Glutamatergic neuron (in vitro differentiated cells): ENCODE measurements around the gene SEMA4G. TPM values are rescaled to one million over a fixed set of nuclear protein-coding genes. Genes with fewer than 3 reads are reported as not detected.
A peak's percentile ranks its signal among the peaks of the same experiment; 100 is the strongest.

Source experiments
- DNase-seq: peaks from one replicate; pipeline ENCODE4 v3.0.0; 2022
- H3K27ac Mint-ChIP-seq: one replicate; pipeline ENCODE4 v1.8.0; 2020; ENCODE audit warnings: mild to moderate bottlenecking, mixed read lengths, inconsistent platforms; ENCODE audit not compliant: unreplicated experiment
- H3K27me3 Mint-ChIP-seq: one replicate; pipeline ENCODE4 v1.8.0; 2020; ENCODE audit warnings: mild to moderate bottlenecking, moderate library complexity, mixed read lengths, inconsistent platforms; ENCODE audit not compliant: unreplicated experiment
- H3K36me3 Mint-ChIP-seq: one replicate; pipeline ENCODE4 v1.8.0; 2020; ENCODE audit warnings: mild to moderate bottlenecking, mixed read lengths, inconsistent platforms; ENCODE audit not compliant: unreplicated experiment
- H3K4me1 Mint-ChIP-seq: one replicate; pipeline ENCODE4 v1.8.0; 2020; ENCODE audit warnings: mild to moderate bottlenecking, low read depth, mixed read lengths, inconsistent platforms; ENCODE audit not compliant: unreplicated experiment
- H3K4me3 Mint-ChIP-seq: one replicate; pipeline ENCODE4 v1.8.0; 2020; ENCODE audit warnings: mild to moderate bottlenecking, mixed read lengths, inconsistent platforms; ENCODE audit not compliant: unreplicated experiment
- H3K9me3 Mint-ChIP-seq: one replicate; pipeline ENCODE4 v1.8.0; 2020; ENCODE audit warnings: mild to moderate bottlenecking, moderate library complexity, mixed read lengths, inconsistent platforms; ENCODE audit not compliant: unreplicated experiment
- CTCF ChIP-seq: fragments of 200-600 bp; sonication (generic); IDR thresholded peaks from one replicate; pipeline ENCODE4 v1.5.0; 2021; ENCODE audit not compliant: partially characterized antibody, unreplicated experiment
- total RNA-seq: library from RNA; stranded (reverse); fragmentation: NEBNext Ultra II Directional; extraction: Animal tissue kit (Norgen Biotek cat#: 25700); gene quantifications from one replicate; pipeline ENCODE4 v1.2.1, GENCODE V29; 2021; ENCODE audit not compliant: unreplicated experiment

The SEMA4G gene
- total RNA-seq, 1 donor from 2014 or later = 46.9 TPM

- H3K9me3 Mint-ChIP-seq = peaks cover 12% of the 10 kb centered on the region
- H3K27me3 Mint-ChIP-seq = peaks cover 14% of the 10 kb centered on the region
- peak overlapping the region; percentile 92 for H3K4me3 Mint-ChIP-seq
- DNase-seq = peak; percentile 92
- peaks cover 16% of the 10 kb centered on the region for H3K4me1 Mint-ChIP-seq
- peak; percentile 91 for TF ChIP-seq CTCF
- H3K36me3 Mint-ChIP-seq = no peaks in the 10 kb centered on the region
- H3K27ac Mint-ChIP-seq = peak overlapping the region; percentile 97
Measured at GRCh38 chr10:100997360-100998182, 28.3 kb downstream of the SEMA4G start.

GRCh38 chr10:100998183-100998990, 29.1 kb downstream of the SEMA4G start:
- peaks cover 14% of the 10 kb centered on the region for H3K27me3 Mint-ChIP-seq
- H3K36me3 Mint-ChIP-seq = no peaks in the 10 kb centered on the region
- TF ChIP-seq CTCF = no peak
- peak overlapping the region; percentile 97 for H3K27ac Mint-ChIP-seq
- H3K4me3 Mint-ChIP-seq = peak overlapping the region; percentile 92
- peaks cover 16% of the 10 kb centered on the region for H3K4me1 Mint-ChIP-seq
- H3K9me3 Mint-ChIP-seq = peaks cover 12% of the 10 kb centered on the region
- DNase-seq = peak; percentile 93

- H3K4me1 Mint-ChIP-seq = peaks cover 16% of the 10 kb centered on the region
- peaks cover 12% of the 10 kb centered on the region for H3K9me3 Mint-ChIP-seq
- TF ChIP-seq CTCF = peak; percentile 100
- no peaks in the 10 kb centered on the region for H3K36me3 Mint-ChIP-seq
- peak; percentile 87 for DNase-seq
- H3K27ac Mint-ChIP-seq = peak overlapping the region; percentile 97
- peaks cover 14% of the 10 kb centered on the region for H3K27me3 Mint-ChIP-seq
- peak overlapping the region; percentile 92 for H3K4me3 Mint-ChIP-seq
Measured at GRCh38 chr10:100998991-100999741, 29.9 kb downstream of the SEMA4G start.

- Mint-ChIP-seq H3K27ac (peak within 1 kb of the TSS; percentile 97), H3K36me3 (no peaks in the 10 kb centered on the region), H3K4me1 (peaks cover 14% of the 10 kb centered on the region), H3K27me3 (peaks cover 11% of the 10 kb centered on the region), H3K9me3 (peaks cover 12% of the 10 kb centered on the region), H3K4me3 (peak within 1 kb of the TSS; percentile 92)
- peak; percentile 59 for DNase-seq
- TF ChIP-seq CTCF = no peak
Measured at GRCh38 chr10:100999742-101000126, 30.4 kb downstream of the SEMA4G start, which contains the start of gene LZTS2. LZTS2 (plus strand) TSS chr10:100999808; CDS start chr10:101002539, 2,731 bp downstream.
